HG03066 (cell line): ENCODE results near the gene EIF4H.
"Not testable (repeated sequence)": the region's sequence is repeated elsewhere in the genome, so short reads cannot be mapped to it uniquely, and the experiment has no call there.

Experiments used
- ATAC-seq: cut with Tn5 transposase; IDR thresholded peaks from one replicate; pipeline ENCODE4 v1.9.1; 2021; ENCODE audit warnings: low read depth; ENCODE audit not compliant: unreplicated experiment

Gene EIF4H

GRCh38 chr7:74174606-74175082 lies 488 bp downstream of the EIF4H start:
- ATAC-seq, result peak; percentile 30

GRCh38 chr7:74175340-74175739 lies 1.2 kb downstream of the EIF4H start:
- ATAC-seq, result no peak

- ATAC-seq, result no peak
These were observed 2.4 kb downstream of the EIF4H start for GRCh38 chr7:74176555-74176954.

GRCh38 chr7:74178632-74179031 lies 4.5 kb downstream of the EIF4H start:
- no peak for ATAC-seq

- no peak for ATAC-seq
These were observed 5.9 kb downstream of the EIF4H start for GRCh38 chr7:74179935-74180604.

- no peak for ATAC-seq
These were observed 6.7 kb downstream of the EIF4H start for GRCh38 chr7:74180866-74181265.

- ATAC-seq, result no peak
These were observed 7.7 kb downstream of the EIF4H start for GRCh38 chr7:74181821-74182220.

GRCh38 chr7:74182453-74183090 lies 8.4 kb downstream of the EIF4H start:
- ATAC-seq, result no peak

- ATAC-seq, result no peak
These were observed 9.0 kb downstream of the EIF4H start for GRCh38 chr7:74183142-74183541.

- ATAC-seq, result no peak
These were observed 9.7 kb downstream of the EIF4H start for GRCh38 chr7:74183653-74184450.

- ATAC-seq, result no peak
These were observed 10.9 kb downstream of the EIF4H start for GRCh38 chr7:74185016-74185415.

GRCh38 chr7:74185636-74186035 lies 11.5 kb downstream of the EIF4H start:
- ATAC-seq, result no peak

- no peak for ATAC-seq
These were observed 13.9 kb downstream of the EIF4H start for GRCh38 chr7:74187915-74188675.

- ATAC-seq, result no peak
These were observed 16.1 kb downstream of the EIF4H start for GRCh38 chr7:74190259-74190658.

- no peak for ATAC-seq
These were observed 17.1 kb downstream of the EIF4H start for GRCh38 chr7:74191231-74191630.

GRCh38 chr7:74193054-74193453 lies 18.9 kb downstream of the EIF4H start:
- no peak for ATAC-seq

GRCh38 chr7:74193913-74194312 lies 19.8 kb downstream of the EIF4H start:
- ATAC-seq, result no peak

GRCh38 chr7:74194686-74195085 lies 20.5 kb downstream of the EIF4H start:
- no peak for ATAC-seq

GRCh38 chr7:74195139-74195860 lies 21.1 kb downstream of the EIF4H start:
- not testable (repeated sequence) for ATAC-seq
